GM12878 (cell line): Measurements from ENCODE around the gene CCNB1. TPM values are rescaled to one million over a fixed set of nuclear protein-coding genes. Genes with fewer than 3 reads are reported as not detected.

Experiments
- ATAC-seq: fragments of 200-7000 bp; cut with Tn5 transposase; 3 replicates; pipeline ENCODE4 v1.9.1; 2020; ENCODE audit warnings: mild to moderate bottlenecking, moderate library complexity
- BruUV-seq: library from RNA; stranded (reverse); fragments of 400-500 nt; replicated peaks from 2 replicates; lab custom pipeline; 2021; lab: Mats Ljungman, UMichigan
- CTCF ChIA-PET: fragments of 300-600 bp; sonication (Branson Sonifier 250); formaldehyde crosslinking; extraction: SDS; loops from one replicate; lab custom pipeline; 2021; ENCODE audit warnings: inconsistent platforms; lab: Yijun Ruan, JAX
- POLR2A ChIA-PET: fragments of 350-600 bp; formaldehyde crosslinking; extraction: SDS; loops from one replicate; lab custom pipeline; 2021; ENCODE audit warnings: inconsistent platforms; lab: Charles Lee
- RAD21 ChIA-PET: fragments of 300-600 bp; sonication (Branson Sonifier 250); formaldehyde crosslinking; loops from one replicate; lab custom pipeline; 2023; ENCODE audit warnings: antibody characterized with exemption; ENCODE audit not compliant: unreplicated experiment; lab: Charles Lee
- SMC1A ChIA-PET: fragments of 300-600 bp; sonication (Branson Sonifier 250); formaldehyde crosslinking; loops from one replicate; lab custom pipeline; 2023; ENCODE audit not compliant: unreplicated experiment, uncharacterized antibody; lab: Charles Lee
- DNase-seq: peaks from one replicate; pipeline ENCODE4 v3.0.0-alpha.2; 2011; ENCODE audit warnings: low read depth, low spot score
- FAIRE-seq: peaks from 3 replicates; lab custom pipeline; 2011; peaks lifted over from hg19 to GRCh38; lab: Jason Lieb, UNC
- H2AFZ ChIP-seq: 2 replicates; pipeline ENCODE4 v1.6.0; 2011; ENCODE audit warnings: low read depth, low read length, control low read depth; ENCODE audit not compliant: control insufficient read depth
- H3K27ac ChIP-seq: 2 replicates; pipeline ENCODE4 v1.5.1; 2011; ENCODE audit warnings: control low read depth; ENCODE audit not compliant: control insufficient read depth, insufficient read depth
- H3K27me3 ChIP-seq, 2 experiments: replicated peaks in 1 of 2; 2 replicates each; pipeline versions ENCODE4 v1.6.0 to v1.6.1; 2011; ENCODE audit warnings: low read length in 1 of 2; ENCODE audit not compliant: control insufficient read depth in 2 of 2, insufficient read depth in 2 of 2
- H3K36me3 ChIP-seq, 2 experiments: 2 replicates each; pipeline ENCODE4 v1.5.1; 2011; ENCODE audit warnings: low read length in 1 of 2; ENCODE audit not compliant: control insufficient read depth in 2 of 2, insufficient read depth in 2 of 2
- H3K4me1 ChIP-seq: 2 replicates; pipeline ENCODE4 v1.6.1; 2011; ENCODE audit warnings: mild to moderate bottlenecking, low read length, moderate library complexity, mixed read lengths; ENCODE audit not compliant: control insufficient read depth, insufficient read depth
- H3K4me2 ChIP-seq: 2 replicates; pipeline ENCODE4 v1.6.0; 2011; ENCODE audit warnings: control low read depth; ENCODE audit not compliant: control insufficient read depth, insufficient read depth
- H3K4me3 ChIP-seq: fragments of 200-600 bp; sonication (generic); 2 replicates; pipeline ENCODE4 v1.5.1; 2016
- H3K79me2 ChIP-seq: 2 replicates; pipeline ENCODE4 v1.6.0; 2011; ENCODE audit warnings: low read length; ENCODE audit not compliant: control insufficient read depth, insufficient read depth
- H3K9ac ChIP-seq: 2 replicates; pipeline ENCODE4 v1.8.0; 2011; ENCODE audit warnings: low read length, control low read depth, mixed read lengths; ENCODE audit not compliant: control insufficient read depth, insufficient read depth
- H3K9me3 ChIP-seq: replicated peaks from 3 replicates; pipeline ENCODE4 v1.5.1; 2011; ENCODE audit warnings: mild to moderate bottlenecking, low read length; ENCODE audit not compliant: control insufficient read depth, insufficient read depth
- H4K20me1 ChIP-seq: 2 replicates; pipeline ENCODE4 v1.6.0; 2011; ENCODE audit not compliant: control insufficient read depth, insufficient read depth
- CHD1 ChIP-seq: IDR thresholded peaks from 2 replicates; pipeline ENCODE4 v1.6.1; 2012; ENCODE audit warnings: low read depth, low read length, improper control_type of control experiment
- HDAC6 ChIP-seq: fragments of 200-600 bp; sonication (generic); IDR thresholded peaks from one replicate; pipeline ENCODE4 v1.8.0; 2017; ENCODE audit warnings: antibody characterized with exemption; ENCODE audit not compliant: unreplicated experiment
- POLR2AphosphoS5 ChIP-seq: IDR thresholded peaks from 2 replicates; pipeline ENCODE4 v1.6.1; 2011; ENCODE audit warnings: mild to moderate bottlenecking, low read length, inconsistent platforms
- RAD21 ChIP-seq: IDR thresholded peaks from 2 replicates; pipeline ENCODE4 v1.6.1; 2011; ENCODE audit warnings: mild to moderate bottlenecking, low read depth, low read length, moderate library complexity; ENCODE audit not compliant: insufficient read depth
- RELA ChIP-seq: fragments of 450-650 bp; IDR thresholded peaks from 2 replicates; pipeline ENCODE4 v1.8.0; 2014; ENCODE audit warnings: borderline replicate concordance; ENCODE audit not compliant: partially characterized antibody
- SUPT20H ChIP-seq: IDR thresholded peaks from 2 replicates; pipeline ENCODE4 v1.6.1; 2011; ENCODE audit warnings: low read depth, mild to moderate bottlenecking, low read length, moderate library complexity, borderline replicate concordance; ENCODE audit not compliant: control insufficient read depth
- TCF12 ChIP-seq: IDR thresholded peaks from 2 replicates; pipeline ENCODE4 v1.6.1; 2011; ENCODE audit warnings: low read depth, mild to moderate bottlenecking, low read length
- YBX1 ChIP-seq: fragments of 450-650 bp; IDR thresholded peaks from 2 replicates; pipeline ENCODE4 v1.6.1; 2016; ENCODE audit warnings: antibody characterized with exemption
- WGBS: methylation state at CpG from one replicate; pipeline ENCODE4 v1.1.6; 2016; ENCODE audit warnings: low lambda C conversion rate; ENCODE audit not compliant: insufficient replicate concordance, insufficient coverage; ENCODE audit errors: missing lambda C conversion rate; 5-methylcytosine and 5-hydroxymethylcytosine counted together
- in situ Hi-C: fragments of 300-500 bp; cut with MboI; formaldehyde crosslinking; loops from 9 replicates; pipeline ENCODE4 v1.14.3; 2018; ENCODE audit warnings: mixed read lengths
- intact Hi-C: fragments of 100-400 bp; cut with micrococcal nuclease; formaldehyde crosslinking; loops from one replicate; pipeline ENCODE4 v1.14.2; 2022; ENCODE audit not compliant: unreplicated experiment
- polyA plus RNA-seq, 11 experiments: library from polyadenylated mRNA; depleted of rRNA in 4 of 11; unstranded in 6 of 11; stranded (reverse) in 5 of 11; fragments of >200 nt; fragmentation: Nextera tagmentation in 4 of 11; fragmentation: Illumina TruSeq in 1 of 11; extraction: Ambion mirVana in 4 of 11; extraction: Trizol in 1 of 11; gene quantifications; 1 replicate in 1 of 11; 2 replicates in 10 of 11; pipeline versions ENCODE4 v1.2.1 to v1.2.3, GENCODE V29; 2011 to 2016; ENCODE audit warnings: inconsistent platforms in 2 of 11, missing spikeins in 2 of 11, low read depth in 1 of 11
- total RNA-seq, 4 experiments: library from RNA; depleted of rRNA in 3 of 4; stranded (reverse); fragments of >200 nt in 3 of 4; fragmentation: Illumina TruSeq in 1 of 4; extraction: Trizol in 1 of 4; gene quantifications; 2 replicates each; pipeline versions ENCODE4 v1.2.1 to v1.2.3, GENCODE V29; 2013 to 2021
- TF ChIP-seq, protein P1 (sequence below): fragments of 450-650 bp; IDR thresholded peaks from 2 replicates; pipeline ENCODE4 v1.6.1; 2016; ENCODE audit warnings: mild to moderate bottlenecking
- TF ChIP-seq, protein P2 (sequence below): IDR thresholded peaks from 2 replicates; pipeline ENCODE4 v1.6.1; 2011; ENCODE audit warnings: low read depth, low read length, improper control_type of control experiment, borderline replicate concordance
- TF ChIP-seq, protein P3 (sequence below): fragments of 450-650 bp; IDR thresholded peaks from 2 replicates; pipeline ENCODE4 v1.6.1; 2017; ENCODE audit warnings: low read depth, mild to moderate bottlenecking, moderate library complexity
- TF ChIP-seq, protein P4 (sequence below): fragments of 450-650 bp; formaldehyde crosslinking; IDR thresholded peaks from 2 replicates; pipeline ENCODE4 v1.4.0; 2022; ENCODE audit warnings: mild to moderate bottlenecking, moderate library complexity
- TF ChIP-seq, protein P5 (sequence below): fragments of 450-650 bp; IDR thresholded peaks from 2 replicates; pipeline ENCODE4 v1.6.1; 2016; ENCODE audit warnings: mild to moderate bottlenecking, moderate library complexity, borderline replicate concordance

Gene CCNB1
- total and polyA plus RNA-seq, 10 of the 15 experiments (the other 5 are each of a cell fraction or from before 2014, with no cell fraction given), result 148 to 403 (median 210) TPM

DNA sequence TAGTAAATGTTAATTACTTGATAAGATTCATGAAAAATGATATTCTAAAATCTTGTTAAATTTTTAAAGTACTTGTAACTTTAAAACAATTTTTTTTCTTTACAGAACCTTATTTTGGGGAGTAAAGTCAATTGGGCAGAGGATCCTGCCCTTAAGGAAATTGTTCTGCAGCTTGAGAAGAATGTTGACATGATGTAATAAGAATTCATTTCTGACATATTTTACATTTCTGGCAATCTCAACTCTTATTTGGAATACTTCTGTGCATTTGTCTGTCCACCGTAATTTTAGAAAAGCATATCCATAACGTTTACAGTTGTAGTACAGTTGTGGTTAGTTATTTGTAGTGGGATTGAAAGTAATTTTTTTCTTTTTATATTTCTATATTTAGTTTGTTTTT is 42.7 kb downstream of the CCNB1 start:
- Histone ChIP-seq H3K36me3 (0 out of 4 replicates have a peak, but pooled peaks cover 0 to 3% of the 10 kb centered on the region in 2 experiments), H3K4me2 (no peak overlapping the region), H4K20me1 (no peaks in the 10 kb centered on the region), H3K27ac (no peak overlapping the region), H3K27me3 (no peaks in the 10 kb centered on the region), H3K9me3 (no peaks in the 10 kb centered on the region), H3K4me3 (no peak overlapping the region), H3K4me1 (no peaks in the 10 kb centered on the region), H3K79me2 (no peaks in the 10 kb centered on the region), H2AFZ (no peak overlapping the region), H3K9ac (no peak overlapping the region)
- ChIA-PET RAD21 (no interaction called here), POLR2A (interaction anchor here (1.5 kb wide), 1 partner anchor 8 kb away, joined by 3 read pairs; a partner anchor contains a TSS), SMC1A (no interaction called here), CTCF (no interaction called here)
- no peak for DNase-seq
- no peak for ATAC-seq
- intact Hi-C loops (no loop called here), in situ Hi-C loops (no loop called here)
- FAIRE-seq, result no peak
- BruUV-seq, result no TSS peak
- 60% methylated on average over 2 of the region's 2 CpGs for WGBS
- TF ChIP-seq YBX1 (no peak), RELA (no peak), POLR2AphosphoS5 (no peak), TCF12 (no peak), HDAC6 (no peak), CHD1 (no peak), SUPT20H (no peak), RAD21 (no peak)
- TF ChIP-seq, protein P1, sequence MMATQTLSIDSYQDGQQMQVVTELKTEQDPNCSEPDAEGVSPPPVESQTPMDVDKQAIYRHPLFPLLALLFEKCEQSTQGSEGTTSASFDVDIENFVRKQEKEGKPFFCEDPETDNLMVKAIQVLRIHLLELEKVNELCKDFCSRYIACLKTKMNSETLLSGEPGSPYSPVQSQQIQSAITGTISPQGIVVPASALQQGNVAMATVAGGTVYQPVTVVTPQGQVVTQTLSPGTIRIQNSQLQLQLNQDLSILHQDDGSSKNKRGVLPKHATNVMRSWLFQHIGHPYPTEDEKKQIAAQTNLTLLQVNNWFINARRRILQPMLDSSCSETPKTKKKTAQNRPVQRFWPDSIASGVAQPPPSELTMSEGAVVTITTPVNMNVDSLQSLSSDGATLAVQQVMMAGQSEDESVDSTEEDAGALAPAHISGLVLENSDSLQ, result no peak
- TF ChIP-seq, protein P2, sequence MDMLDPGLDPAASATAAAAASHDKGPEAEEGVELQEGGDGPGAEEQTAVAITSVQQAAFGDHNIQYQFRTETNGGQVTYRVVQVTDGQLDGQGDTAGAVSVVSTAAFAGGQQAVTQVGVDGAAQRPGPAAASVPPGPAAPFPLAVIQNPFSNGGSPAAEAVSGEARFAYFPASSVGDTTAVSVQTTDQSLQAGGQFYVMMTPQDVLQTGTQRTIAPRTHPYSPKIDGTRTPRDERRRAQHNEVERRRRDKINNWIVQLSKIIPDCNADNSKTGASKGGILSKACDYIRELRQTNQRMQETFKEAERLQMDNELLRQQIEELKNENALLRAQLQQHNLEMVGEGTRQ, result no peak
- TF ChIP-seq, protein P3, sequence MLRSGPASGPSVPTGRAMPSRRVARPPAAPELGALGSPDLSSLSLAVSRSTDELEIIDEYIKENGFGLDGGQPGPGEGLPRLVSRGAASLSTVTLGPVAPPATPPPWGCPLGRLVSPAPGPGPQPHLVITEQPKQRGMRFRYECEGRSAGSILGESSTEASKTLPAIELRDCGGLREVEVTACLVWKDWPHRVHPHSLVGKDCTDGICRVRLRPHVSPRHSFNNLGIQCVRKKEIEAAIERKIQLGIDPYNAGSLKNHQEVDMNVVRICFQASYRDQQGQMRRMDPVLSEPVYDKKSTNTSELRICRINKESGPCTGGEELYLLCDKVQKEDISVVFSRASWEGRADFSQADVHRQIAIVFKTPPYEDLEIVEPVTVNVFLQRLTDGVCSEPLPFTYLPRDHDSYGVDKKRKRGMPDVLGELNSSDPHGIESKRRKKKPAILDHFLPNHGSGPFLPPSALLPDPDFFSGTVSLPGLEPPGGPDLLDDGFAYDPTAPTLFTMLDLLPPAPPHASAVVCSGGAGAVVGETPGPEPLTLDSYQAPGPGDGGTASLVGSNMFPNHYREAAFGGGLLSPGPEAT, result no peak
- TF ChIP-seq, protein P4, sequence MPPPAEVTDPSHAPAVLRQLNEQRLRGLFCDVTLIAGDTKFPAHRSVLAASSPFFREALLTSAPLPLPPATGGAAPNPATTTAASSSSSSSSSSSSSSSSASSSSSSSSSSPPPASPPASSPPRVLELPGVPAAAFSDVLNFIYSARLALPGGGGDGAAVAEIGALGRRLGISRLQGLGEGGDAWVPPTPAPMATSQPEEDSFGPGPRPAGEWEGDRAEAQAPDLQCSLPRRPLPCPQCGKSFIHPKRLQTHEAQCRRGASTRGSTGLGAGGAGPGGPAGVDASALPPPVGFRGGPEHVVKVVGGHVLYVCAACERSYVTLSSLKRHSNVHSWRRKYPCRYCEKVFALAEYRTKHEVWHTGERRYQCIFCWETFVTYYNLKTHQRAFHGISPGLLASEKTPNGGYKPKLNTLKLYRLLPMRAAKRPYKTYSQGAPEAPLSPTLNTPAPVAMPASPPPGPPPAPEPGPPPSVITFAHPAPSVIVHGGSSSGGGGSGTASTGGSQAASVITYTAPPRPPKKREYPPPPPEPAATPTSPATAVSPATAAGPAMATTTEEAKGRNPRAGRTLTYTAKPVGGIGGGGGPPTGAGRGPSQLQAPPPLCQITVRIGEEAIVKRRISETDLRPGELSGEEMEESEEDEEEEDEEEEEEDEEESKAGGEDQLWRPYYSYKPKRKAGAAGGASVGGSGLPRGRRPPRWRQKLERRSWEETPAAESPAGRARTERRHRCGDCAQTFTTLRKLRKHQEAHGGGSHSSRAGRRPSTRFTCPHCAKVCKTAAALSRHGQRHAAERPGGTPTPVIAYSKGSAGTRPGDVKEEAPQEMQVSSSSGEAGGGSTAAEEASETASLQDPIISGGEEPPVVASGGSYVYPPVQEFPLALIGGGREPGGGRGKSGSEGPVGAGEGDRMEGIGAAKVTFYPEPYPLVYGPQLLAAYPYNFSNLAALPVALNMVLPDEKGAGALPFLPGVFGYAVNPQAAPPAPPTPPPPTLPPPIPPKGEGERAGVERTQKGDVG (CRISPR knock-in tag), result no peak
- TF ChIP-seq, protein P5, sequence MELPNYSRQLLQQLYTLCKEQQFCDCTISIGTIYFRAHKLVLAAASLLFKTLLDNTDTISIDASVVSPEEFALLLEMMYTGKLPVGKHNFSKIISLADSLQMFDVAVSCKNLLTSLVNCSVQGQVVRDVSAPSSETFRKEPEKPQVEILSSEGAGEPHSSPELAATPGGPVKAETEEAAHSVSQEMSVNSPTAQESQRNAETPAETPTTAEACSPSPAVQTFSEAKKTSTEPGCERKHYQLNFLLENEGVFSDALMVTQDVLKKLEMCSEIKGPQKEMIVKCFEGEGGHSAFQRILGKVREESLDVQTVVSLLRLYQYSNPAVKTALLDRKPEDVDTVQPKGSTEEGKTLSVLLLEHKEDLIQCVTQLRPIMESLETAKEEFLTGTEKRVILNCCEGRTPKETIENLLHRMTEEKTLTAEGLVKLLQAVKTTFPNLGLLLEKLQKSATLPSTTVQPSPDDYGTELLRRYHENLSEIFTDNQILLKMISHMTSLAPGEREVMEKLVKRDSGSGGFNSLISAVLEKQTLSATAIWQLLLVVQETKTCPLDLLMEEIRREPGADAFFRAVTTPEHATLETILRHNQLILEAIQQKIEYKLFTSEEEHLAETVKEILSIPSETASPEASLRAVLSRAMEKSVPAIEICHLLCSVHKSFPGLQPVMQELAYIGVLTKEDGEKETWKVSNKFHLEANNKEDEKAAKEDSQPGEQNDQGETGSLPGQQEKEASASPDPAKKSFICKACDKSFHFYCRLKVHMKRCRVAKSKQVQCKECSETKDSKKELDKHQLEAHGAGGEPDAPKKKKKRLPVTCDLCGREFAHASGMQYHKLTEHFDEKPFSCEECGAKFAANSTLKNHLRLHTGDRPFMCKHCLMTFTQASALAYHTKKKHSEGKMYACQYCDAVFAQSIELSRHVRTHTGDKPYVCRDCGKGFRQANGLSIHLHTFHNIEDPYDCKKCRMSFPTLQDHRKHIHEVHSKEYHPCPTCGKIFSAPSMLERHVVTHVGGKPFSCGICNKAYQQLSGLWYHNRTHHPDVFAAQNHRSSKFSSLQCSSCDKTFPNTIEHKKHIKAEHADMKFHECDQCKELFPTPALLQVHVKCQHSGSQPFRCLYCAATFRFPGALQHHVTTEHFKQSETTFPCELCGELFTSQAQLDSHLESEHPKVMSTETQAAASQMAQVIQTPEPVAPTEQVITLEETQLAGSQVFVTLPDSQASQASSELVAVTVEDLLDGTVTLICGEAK, result no peak
